ENCODE measurements around the gene KRABD2.
"Not testable (repeated sequence)": the region's sequence is repeated elsewhere in the genome, so short reads cannot be mapped to it uniquely, and the experiment has no call there.

Gene KRABD2

DNA sequence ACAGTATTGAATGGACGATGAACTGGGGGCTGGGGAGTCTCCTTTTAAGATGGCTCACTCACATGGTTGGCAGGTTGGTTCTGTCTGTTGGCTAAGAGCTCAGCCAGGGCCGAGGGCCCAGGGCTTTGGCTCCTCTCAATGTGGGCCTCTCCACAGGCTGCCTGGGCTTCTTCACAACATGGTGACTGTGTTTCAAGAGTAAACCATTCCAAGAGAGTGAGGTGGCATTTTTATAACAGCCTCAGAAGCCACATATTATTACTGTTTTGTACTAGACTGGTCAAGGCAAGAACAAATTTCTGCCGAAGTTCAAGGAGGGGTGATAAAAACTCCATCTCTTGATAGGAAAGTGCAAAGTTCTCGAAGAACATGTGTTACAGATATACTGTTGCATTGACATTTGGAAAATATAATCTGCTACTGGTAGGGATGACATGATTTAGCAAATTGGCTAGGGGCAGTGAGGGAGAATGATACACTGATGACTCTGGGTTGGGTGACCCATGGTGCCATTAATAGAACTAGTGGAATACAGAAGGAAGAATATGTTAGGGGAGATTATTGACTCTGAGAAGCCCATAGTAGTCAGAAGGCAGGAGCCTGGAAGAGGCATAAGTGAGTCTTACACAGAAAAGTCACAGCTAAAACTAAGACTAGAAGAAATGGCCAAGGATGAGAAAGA, 13.7 kb downstream of the KRABD2 start:
- no peak for DNase-seq (ENCODE audit: low read depth in 2 of 3, low spot score in 1 of 3)

DNA sequence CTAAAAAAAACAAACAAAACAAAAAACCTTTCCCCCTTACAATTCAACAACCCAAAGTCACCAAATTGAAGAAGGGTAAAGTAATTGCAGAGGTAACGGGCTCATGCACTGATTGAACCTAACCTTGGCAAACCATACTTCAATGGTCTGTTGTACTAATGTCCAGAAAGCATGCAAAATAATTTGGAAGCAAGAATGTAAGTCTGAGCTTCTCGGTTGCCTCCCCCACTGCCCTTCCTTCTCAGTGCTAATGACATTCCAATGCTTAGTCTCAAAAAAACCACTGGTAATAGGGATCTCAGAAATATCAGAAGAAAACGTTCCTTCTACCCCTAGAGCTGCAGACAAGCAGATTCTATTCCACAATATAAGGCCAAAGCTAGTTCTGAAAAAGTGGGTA, 15.8 kb downstream of the KRABD2 start:
- DNase-seq (ENCODE audit: low read depth in 2 of 3, low spot score in 1 of 3): no peak

DNA sequence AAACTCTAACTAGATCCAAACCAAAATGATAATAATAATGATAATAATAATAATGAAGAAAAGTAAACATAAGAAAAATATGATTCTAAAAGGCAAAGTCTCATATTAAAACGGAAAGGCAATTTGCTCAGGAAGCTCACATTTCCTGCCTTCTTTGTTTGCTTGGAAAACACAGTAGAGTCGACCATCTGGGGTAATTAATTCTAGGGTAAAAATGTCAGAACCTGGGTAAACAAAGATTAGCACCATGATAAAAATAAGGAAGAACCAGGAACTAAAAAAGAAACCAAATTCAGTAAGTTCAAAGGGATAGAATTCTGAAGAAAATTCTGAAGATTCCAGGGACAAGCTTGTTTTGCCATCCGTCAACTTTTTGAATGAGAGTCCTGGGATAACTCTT, 16.2 kb downstream of the KRABD2 start:
- no peak for DNase-seq (ENCODE audit: low read depth in 2 of 3, low spot score in 1 of 3)

DNA sequence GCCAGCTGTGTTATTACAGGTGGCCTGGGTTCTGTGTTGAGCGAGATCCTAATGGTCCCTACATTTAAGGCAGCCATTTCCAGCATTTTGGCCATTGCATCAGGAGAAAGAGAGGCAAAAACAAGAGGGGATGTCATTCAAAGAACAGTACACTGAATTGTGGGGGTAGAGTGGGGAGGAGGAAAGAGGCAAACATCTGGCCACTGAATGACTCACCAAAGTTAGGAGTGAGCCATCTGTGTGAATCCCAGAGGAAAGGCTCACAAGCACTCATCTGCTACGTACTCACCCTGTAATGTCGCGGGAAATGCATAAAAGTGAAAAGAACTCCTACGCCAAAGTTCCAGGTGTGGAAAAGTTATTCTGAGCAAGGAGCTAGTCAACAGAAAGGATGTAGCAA, 16.7 kb downstream of the KRABD2 start:
- DNase-seq (ENCODE audit: low read depth in 2 of 3, low spot score in 1 of 3): no peak

DNA sequence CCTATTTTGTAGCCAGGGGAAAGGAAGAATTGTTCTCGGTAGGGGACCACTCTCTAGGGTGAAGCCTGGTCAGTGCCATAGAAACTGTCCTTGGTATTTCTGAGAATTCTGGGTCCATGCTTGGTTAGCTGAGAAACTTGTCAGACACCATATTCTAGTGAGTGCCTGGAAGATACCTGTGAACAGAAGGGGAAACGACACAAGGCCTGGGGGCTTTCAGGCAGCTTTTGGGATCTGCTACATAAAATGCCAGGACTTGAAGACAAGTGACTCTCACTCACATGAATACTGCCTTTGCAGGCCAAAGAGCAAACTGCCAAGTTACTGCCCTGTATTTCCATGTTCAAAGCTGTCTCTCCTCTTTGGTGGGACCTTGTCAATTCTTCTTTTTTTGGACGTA, 18.6 kb downstream of the KRABD2 start:
- DNase-seq (ENCODE audit: low read depth in 2 of 3, low spot score in 1 of 3): no peak

DNA sequence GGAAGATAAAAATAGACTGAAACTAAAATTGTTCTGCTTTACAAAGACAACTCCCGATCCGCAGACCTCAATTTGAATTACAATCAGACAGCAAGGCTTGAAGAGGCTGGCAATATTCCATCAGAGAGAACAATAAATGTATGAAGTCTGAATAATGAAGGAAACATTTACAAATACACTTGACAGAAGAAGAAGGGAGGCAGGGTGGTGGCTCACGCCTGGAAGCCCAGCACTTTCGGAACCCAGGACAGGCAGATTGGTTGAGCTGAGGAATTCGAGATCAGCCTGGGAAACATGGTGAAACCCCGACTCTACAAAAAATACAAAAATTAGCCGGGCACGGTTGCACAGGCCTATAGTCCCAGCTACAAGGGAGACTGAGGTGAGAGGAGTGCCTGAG, 22.3 kb downstream of the KRABD2 start:
- no peak for DNase-seq (ENCODE audit: low read depth in 2 of 3, low spot score in 1 of 3)

DNA sequence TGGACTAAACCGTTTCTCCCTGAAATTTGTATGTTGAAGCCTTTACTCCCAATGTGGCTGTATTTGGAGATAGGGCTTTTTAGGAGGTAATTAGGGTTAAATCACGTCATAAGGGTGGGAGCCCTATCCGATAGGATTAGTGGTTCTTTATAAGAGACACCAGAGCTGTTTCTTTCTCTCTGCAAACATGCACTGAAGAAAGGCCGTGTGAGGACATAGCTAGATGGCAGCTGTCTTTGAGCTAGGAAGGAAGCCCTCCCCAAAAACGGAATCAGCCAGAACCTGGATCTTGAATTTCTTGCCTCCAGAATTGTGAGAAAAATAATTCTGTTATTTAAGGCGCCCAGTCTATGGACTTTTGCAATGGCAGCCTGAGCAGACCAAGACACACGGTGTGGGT, 22.8 kb downstream of the KRABD2 start:
- no peak for DNase-seq (ENCODE audit: low read depth in 2 of 3, low spot score in 1 of 3)

DNA sequence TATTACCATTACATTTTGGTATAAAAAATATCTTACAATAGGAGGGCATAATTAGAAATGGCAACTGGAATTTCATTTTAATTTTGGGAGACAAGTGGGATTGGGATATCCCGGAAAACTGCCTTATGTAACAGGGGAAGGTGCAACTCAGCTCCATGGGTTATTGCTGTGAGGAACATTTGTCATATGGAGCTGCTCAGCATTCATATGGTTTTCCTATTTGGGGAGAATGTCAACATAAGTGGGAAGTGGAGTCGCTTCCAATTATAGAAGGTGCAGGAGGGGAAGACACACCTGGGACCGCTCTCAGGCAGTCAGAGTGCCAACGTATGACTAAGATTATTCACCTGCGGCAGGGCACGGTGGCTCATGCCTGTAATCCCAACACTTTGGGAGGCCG, 26.2 kb downstream of the KRABD2 start:
- no peak for DNase-seq (ENCODE audit: low read depth in 2 of 3, low spot score in 1 of 3)

DNA sequence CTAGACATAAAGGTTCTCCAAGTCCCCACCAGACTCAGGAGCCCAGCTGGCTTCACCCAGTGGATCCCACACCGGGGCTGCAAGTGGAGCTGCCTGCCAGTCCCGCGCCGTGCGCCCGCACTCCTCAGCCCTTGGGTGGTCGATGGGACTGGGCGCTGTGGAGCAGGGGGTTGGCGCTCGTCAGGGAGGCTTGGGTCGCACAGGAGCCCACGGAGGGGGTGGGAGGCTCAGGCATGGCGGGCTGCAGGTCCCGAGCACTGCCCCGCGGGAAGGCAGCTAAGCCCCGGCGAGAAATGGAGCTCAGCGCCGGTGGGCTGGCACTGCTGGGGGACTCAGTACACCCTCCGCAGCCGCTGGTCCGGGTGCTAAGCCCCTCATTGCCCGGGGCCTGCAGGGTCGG, 29.5 kb downstream of the KRABD2 start:
- DNase-seq (ENCODE audit: low read depth in 2 of 3, low spot score in 1 of 3): not testable (repeated sequence)

DNA sequence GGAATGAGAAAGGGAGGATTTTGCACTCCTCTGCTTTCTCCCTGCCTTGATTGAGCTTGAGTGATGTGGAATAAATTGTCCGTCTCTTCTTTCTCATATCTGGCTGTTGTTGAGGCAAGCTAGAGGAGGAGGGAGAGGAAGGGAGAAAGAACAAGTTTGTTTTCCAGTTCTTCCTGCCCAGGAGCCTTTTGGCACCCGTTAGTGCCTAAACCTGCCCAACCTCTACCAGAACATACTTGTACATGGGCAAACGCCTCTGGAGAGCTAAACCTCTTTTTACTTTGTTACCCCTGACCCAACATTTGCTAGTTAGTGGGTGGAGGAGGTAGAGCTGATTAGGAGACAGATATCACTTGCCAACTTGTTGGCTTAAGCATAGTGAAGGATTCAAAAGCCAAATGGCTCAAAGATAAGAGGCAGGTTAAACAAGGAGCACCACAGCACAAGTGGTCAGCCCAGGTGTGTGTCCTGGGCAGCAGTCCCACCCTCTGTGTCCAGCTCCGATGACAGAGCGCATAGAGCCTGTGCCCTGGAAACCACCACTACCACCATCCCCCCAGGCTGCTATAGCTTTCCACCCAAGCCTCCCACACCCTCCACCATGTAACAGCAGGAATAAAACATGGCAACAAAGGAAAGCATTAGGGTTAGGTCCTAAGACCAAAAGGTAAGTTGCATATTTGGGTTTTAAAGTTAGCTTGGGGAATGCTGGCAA, 30.4 kb downstream of the KRABD2 start:
- DNase-seq (ENCODE audit: low read depth in 2 of 3, low spot score in 1 of 3): no peak

DNA sequence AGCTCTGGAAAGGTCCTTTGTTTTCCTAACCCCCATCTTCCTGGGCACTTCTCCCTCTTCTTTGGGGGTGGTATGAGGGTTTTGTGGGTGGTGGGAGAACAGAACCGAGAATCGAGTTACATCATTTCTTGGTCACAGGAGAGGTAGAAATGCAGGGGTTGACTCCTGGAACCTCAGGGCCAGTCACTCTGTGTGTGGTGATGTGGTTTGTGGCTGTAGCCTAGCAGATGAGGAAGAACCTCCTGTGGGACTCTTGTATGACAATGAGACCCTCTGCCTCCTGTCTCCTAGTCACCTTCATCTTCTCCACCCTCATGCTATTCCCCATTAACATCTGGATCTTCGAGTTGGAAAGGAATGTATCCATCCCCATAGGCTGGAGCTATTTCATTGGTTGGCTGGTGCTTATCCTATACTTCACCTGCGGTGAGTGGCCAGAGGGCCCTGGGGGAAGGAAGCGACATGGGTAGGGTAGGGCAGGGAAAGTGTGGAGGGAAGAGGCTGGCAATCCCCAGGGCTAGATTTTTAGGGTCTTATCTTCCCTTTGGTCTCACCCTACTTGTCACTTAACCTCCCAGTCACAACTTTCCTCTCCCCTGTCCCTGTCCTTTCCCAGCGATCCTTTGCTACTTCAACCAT, 31.3 kb downstream of the KRABD2 start:
- DNase-seq (ENCODE audit: low read depth in 2 of 3, low spot score in 1 of 3): no peak

DNA sequence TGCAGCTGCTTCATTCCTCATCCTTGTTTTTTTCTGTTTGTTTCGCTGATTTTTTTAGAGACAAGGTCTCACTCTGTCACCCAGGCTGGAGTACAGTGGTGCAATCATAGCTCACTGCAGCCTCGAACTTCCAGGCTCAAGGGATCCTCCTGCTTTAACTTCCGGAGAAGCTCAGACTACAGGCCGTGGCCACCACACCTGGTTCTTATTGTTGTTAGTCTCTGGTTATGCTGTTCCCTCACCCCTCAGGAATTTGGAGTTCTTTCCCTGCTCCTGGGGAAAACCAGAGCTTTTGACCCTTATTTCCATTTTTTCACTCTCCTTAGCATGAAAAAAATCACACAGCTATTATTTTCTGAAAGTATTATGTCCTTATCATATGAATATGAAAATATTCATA, 35.0 kb downstream of the KRABD2 start:
- DNase-seq (ENCODE audit: low read depth in 2 of 3, low spot score in 1 of 3): no peak

DNA sequence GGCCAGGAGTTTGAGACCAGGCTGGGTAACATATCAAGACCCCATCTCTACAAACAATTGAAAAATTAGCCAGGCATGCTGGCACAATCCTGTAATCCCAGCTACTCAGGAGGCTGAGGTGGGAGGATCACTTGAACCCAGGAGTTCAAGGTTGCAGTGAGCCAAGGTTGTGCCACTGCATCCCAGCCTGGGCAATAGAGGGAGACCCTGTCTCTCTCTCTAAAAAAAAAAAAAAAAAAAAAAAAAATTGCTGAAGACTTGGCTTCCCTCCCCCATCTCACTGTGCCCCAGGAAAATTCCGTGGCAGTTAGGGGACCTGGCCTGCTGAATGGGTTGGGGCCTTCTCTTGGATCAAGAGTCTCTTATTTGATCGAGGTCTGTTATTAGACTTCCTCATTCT, 37.0 kb downstream of the KRABD2 start, which contains the start of gene ODF4:
Gene ODF4 (plus strand): TSS at position 301 of the 400 bp plus-strand sequence. CDS start 212 bp downstream, outside the sequence.
- no peak for DNase-seq (ENCODE audit: low read depth in 2 of 3, low spot score in 1 of 3)

DNA sequence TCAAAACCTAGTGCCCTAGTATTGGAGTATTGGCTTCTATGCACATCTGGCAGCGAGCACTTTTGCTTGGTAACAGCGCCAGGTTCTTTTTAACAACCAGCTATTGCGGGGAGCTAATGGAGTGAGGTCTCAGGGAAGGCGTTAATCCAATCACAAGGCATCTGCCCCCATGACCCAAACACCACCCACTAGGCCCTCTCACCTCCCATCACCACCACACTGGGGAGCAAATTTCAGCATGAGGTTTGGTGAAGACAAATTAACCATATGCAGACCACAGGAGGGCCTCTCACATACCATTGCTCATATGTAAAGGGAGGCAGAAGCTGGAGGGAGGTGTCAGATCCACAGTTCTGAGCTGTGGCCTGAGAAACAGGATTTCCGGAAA, 37.8 kb downstream of the KRABD2 start:
- DNase-seq (ENCODE audit: low read depth in 2 of 3, low spot score in 1 of 3): no peak

DNA sequence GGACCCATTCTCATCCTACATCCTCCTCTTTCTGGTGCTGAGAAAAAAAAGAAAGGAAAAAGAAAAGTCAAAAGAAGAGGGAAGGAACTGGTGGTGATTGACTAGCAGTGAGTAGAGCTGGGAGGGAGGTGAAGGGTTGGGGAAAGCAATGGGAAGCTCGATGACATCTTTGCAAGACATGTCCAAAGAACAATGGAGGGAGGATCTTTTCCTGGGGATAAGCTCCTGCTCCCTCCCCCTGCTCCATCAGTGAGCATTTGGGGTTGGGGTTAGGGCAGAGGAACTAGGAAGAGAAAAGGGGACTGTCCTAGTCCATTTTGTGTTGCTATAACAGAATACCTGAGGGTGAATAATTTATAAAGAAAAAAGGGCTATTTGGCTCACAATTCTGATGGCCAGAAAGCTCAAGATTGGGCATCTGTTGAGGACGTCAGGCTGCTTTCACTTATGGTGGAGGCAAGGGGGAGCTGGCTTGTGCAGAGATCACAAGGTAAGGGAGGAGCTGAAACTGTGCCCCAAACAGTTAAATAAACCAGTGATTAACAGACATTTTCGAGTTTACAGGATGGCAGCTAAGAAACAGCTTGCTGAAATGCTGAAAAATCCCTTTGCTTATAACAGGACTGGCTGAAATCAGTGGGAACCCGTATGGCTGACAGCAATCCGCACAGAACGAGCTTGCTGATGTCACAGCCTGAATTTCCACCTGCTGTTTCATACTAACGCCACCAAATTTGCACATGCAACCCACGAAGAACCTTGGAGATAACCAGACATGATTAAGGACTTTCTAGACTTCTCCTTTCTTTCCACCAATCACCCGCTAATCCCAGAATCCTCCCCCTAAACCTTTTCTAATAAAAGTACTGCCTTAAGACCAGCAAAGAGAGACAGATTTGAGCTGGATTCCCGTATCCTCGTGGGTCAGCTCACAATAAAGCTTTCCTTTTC, 38.4 kb downstream of the KRABD2 start:
- DNase-seq (ENCODE audit: low read depth in 2 of 3, low spot score in 1 of 3): no peak

DNA sequence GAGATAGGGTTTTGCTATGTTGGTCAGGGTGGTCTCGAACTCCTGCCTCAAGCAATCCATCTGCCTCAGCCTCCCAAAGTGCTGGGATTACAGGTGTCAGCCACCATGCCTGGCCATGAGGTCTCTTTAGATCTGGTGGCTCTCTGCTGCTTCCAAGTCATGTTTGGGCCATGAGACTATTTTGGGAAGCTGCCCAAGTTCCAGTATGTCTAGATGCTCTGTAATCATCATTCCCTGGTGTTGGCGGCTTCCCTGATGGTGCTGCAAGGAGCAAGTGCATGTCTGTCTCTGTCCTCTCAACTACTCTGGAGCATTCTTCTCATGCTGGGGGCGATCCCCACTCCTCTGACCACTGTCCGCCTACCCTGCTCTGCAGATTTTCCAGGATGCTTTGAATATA, 43.2 kb downstream of the KRABD2 start:
- no peak for DNase-seq (ENCODE audit: low read depth in 2 of 3, low spot score in 1 of 3)

DNA sequence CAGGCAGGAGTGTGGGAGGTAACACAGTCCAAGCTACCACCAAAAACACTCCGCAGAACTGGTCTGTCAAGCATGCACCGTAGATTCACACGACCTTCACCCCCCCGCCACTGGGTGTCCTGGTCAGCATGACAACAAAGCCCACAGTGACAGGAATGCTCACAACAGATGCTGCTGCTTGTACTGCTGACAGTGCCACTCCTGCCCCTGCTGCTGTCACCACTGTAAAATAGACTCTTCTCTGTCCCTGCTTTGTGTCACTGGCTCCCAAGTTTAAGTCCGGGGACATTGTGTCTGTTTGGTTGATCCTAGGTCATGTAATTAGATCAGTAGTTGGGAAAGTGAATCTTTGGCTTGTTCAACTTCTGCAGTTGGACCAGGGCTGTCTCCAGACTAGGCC, 43.8 kb downstream of the KRABD2 start:
- DNase-seq (ENCODE audit: low read depth in 2 of 3, low spot score in 1 of 3): no peak

DNA sequence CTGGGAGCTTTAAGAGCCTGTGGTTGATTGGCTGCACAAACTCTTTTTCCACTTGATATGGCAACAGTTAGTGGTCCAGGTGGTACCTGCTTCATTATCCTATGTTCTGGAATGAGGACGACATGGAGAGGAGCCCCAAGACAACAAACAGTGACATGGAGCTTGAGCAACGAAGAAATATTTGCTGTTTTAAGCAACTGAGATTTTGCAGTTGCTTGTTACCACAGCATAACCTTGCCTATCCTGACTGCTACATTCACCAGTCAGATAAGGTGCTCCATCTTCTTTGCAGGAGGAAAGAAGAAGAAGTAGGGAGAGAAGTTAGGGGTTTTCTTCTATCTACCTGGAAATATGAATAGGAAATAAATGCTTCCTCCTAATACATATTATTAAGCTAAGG, 44.4 kb downstream of the KRABD2 start:
- DNase-seq (ENCODE audit: low read depth in 2 of 3, low spot score in 1 of 3): no peak

DNA sequence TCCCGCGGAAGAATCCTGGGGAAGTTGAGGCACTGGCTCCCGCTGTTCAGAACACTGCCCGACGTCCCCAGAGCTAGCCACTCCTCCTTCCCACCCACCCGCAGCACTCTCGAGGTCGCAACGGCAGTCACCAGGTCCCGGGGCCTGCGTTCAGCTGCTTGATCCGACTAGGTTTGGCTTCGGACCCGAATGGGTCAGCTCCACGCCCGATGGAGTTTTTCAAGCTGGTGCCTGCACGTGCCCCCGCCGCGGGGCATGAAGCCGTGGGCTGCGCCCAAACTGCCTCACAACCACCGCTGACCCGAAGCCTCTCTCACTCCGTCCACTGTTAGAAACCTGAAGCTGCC, 49.2 kb downstream of the KRABD2 start:
- no peak for DNase-seq (ENCODE audit: low read depth in 2 of 3, low spot score in 1 of 3)

Measured in stimulated activated CD4-positive, alpha-beta T cell treated with anti-CD3 and anti-CD28 coated beads, Interleukin-12 subunit alpha, Interleukin-12 subunit beta, amount 100 ng/mL, for 48 hours (primary cell).